Right kidney (tissue), 1 donor: Measurements from ENCODE around the gene PROM1.

ENCODE experiments used
- DNase-seq: peaks from one replicate; pipeline ENCODE4 v3.0.0-alpha.2; 2016

Gene PROM1

DNA sequence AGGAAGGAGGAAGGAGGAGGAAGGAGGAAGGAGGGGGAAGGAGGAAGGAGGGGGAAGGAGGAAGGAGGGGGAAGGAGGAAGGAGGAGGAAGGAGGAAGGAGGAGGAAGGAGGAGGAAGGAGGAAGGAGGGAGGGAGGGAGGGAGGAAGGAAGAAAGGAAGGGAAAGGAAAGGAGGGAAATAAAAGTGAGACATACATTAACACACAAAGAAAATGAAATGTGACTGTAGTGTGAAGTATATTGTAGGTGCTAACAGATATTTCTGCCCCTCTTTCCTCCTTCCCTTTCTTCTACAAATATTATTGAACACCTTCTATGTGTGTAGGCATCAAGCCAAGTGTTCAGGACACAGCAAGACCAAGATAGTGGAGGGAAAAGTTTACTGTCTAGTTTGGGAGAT lies 26.4 kb upstream of the PROM1 start:
- no peak for DNase-seq

DNA sequence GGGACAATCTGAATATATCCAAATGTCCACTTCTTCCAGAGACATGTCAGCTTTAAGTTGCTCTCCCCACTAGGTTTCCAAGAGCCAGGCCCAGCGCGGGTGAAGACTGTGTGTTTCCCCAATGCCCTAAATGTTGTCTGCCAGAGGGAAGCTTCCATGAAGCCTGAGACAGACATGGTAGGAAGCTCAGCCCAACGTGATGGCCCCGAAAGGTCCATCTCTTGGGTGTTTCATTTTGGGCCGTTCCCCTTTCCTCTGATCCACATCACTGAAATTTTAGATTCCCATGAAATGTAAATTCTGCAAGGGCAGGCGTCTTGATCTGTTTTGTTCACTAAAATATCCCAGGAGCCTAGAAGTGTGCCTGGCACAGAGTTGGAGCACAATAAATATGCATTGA lies 25.4 kb upstream of the PROM1 start:
- DNase-seq, result no peak

DNA sequence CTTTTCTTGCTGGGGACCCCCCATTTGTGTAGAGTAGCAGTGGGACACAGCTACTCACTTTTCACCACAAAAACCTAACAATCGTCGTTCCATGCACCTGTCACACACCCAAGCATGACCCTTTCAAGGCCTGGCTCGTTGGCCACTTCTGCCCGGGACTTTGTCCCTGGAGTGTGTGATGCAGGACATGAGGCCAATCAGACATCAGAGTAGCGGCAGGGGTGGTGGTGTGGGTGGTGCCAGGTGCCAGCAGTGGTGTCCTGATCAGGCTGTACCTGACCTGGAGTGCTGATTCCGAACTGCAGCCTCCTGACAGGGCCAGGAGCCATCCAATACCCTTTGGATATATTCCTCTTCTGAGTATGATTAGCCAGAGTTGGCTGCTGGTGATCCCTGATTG lies 23.1 kb upstream of the PROM1 start:
- DNase-seq, result no peak

GRCh38 chr4:16104520-16104919 lies 20.7 kb upstream of the PROM1 start:
- no peak for DNase-seq

DNA sequence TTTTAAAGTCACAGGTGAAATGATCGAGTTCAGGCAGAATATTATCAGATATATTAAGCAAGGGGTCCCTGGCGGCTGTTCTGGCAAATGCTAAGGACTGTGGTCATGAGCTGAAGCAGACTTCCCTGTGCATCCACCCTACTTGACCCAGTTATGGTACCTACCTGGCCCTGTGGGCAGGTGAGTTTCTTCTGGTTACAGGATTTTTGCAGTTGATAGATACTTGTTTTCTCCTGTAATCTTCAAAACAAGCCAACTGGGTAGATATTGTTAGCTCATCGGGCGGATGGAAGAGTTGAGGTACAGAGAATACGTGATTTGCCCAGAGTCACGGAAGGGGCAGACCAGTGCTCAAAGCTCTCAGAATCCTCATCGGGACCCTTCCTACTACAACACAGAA lies 18.5 kb upstream of the PROM1 start:
- DNase-seq, result no peak

DNA sequence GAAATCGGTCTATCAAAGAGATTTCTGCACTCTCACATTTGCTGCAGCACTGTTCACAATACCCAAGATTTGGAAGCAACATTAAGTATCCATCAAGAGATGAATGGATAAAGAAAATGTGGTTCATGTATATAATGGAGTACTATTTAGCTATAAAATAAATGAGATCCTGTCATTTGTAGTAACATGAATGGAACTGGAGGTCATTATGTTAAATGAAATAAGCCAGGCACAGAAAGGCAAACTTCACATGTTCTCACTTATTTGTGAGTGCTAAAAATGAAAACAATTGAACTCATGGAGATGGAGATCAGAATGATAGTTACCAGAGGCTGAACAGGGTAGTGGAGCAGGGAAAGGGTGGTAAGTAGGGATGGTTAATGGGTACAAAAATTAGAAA lies 17.0 kb upstream of the PROM1 start:
- no peak for DNase-seq

GRCh38 chr4:16092682-16093319 lies 9.0 kb upstream of the PROM1 start:
- no peak for DNase-seq

GRCh38 chr4:16090096-16090705 lies 6.4 kb upstream of the PROM1 start:
- no peak for DNase-seq

- no peak for DNase-seq
Observed at GRCh38 chr4:16089156-16089555, 5.3 kb upstream of the PROM1 start.

DNA sequence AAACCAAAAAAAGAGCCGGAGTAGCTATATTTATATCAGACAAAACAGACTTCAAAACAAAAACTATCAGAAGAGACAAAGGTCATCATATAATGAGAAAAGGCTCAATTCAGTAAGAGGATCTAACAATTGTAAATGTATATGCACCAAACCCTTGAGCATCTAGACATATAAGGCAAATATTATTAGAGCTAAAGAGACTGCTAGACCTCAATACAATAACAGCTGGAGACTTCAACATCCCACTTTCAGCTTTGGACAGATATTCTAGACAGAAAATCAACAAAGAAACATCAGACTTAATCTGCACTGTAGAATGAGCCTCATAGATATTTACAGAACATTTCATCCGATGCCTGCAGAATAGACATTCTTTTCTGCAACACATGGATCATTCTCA lies 4.8 kb upstream of the PROM1 start:
- DNase-seq, result no peak

- DNase-seq, result no peak
Observed at GRCh38 chr4:16085822-16086221, 2.0 kb upstream of the PROM1 start.

- peak; percentile 85 for DNase-seq
Observed at GRCh38 chr4:16082426-16083240, 1.2 kb downstream of the PROM1 start.

DNA sequence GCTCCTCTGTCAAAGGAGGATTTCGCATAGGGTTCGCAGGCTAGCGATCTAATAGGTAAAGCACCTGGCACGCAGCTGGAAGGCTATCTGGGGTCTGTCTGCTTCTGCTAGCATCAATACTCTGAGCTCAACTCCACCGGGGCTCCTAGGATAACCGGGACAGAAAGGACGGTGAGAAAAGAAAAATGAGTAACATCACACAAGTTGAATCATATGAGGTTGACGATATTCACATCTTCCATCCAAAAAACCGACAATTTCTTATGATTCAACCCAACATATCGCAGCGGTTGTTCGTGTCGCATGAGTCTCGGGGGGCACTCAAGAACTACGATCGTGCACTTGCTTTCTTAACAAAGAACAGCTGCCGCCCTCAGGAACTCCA lies 1.8 kb downstream of the PROM1 start:
- DNase-seq, result no peak

- no peak for DNase-seq
Observed at GRCh38 chr4:16079046-16079445, 4.8 kb downstream of the PROM1 start.

DNA sequence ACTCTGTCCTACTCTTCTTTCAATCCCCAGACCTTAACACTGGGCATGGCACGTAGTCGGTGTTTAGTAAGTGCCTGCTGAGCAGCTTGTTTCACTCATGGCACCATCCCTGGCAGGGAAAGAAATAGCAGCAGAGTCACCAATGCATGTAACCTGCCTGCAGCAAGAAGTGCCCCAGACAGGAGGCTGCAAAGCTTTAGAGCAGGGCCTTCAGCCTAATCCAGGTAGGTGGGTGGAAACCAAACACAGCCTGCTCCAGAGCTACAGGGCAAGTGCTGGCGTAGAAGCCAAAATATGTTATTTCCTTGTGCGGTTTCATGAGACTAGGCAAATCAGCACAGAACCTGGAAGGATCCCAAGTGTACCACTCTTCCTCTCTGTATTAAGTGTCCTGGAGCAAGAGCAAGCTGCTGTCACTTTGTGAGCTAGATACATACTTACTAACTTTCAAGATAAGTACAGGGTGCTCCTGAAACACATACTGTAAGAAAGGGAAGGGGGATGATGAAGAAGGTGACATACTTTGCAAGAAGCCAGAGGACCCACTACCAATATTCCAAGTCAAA lies 5.5 kb downstream of the PROM1 start:
- no peak for DNase-seq

DNA sequence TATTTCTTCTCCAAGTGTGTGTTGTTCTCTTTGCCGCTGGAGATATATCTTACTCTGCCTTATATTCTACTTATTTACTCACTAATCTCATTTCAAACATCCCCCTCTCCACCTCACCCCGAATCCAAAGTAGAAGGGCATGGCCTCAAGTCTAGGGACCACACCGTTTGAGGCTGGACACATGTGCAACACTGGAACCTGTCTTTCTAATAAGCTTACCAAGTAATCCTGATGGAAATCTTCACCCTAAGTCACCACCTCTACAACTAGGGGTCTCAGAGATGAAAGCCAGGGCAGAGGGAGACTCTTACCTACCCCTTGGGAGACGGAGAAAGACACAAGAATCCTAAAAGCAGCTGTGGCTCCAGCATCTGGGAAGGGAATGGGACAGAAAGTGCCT lies 6.0 kb downstream of the PROM1 start:
- DNase-seq, result no peak

GRCh38 chr4:16075975-16076757 lies 7.7 kb downstream of the PROM1 start:
- no peak for DNase-seq

DNA sequence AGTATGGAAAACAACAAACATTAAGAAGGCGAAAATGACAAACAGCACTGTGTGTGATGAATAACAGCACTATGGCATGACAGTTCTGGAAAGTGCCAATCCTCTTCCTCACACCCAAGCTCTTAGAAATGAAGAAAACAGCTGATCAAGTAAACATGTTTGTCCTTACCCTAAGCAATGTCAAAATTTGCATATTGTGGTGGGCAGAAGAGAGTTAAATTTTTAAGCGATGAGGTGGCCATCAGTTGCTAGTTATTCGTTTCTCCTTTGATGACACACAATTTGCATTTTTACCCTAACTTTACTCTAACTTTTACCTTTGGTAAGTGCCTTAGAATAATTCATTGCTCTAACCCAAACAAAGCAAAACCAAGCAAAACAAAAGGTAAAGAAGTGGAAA lies 8.8 kb downstream of the PROM1 start:
- no peak for DNase-seq

DNA sequence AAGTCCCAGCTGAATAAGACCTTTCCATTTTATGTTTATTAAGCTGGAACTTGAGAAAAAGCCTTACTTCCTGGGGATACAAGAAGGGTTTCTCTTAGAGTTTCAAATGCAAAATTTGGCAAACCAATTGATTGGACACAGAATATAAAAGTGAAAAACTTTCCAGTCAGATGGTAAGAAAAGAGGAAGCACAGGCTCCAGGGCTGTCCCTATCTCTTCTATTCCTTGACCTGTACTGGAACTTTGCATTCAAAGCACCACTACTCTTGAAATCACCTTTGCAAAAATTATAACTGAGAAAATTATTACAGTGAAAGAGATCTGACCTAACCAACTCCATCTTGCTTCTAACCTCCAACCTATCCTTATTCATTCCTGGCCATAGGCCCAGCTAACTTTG lies 11.7 kb downstream of the PROM1 start:
- DNase-seq, result no peak

DNA sequence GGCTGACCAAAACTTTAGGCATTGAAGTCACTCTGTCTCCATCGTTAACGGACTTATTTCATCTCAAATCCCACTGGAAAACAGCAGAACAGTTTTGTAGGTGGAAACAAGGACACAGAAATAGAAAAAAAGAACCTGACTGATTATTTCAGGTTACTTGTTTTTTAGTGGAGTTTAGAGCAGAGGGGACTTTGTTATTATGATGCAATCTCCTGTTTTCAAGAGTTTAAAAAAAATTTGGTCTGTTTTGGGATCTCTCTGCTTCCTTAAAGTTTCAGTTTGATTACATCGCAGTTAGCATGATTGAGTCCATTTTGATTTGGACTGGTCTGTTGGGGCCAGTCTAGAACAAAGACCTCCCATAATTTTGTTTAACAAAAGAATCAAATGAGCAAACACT lies 13.6 kb downstream of the PROM1 start:
- no peak for DNase-seq

- no peak for DNase-seq
Observed at GRCh38 chr4:16067515-16067914, 16.3 kb downstream of the PROM1 start.

DNA sequence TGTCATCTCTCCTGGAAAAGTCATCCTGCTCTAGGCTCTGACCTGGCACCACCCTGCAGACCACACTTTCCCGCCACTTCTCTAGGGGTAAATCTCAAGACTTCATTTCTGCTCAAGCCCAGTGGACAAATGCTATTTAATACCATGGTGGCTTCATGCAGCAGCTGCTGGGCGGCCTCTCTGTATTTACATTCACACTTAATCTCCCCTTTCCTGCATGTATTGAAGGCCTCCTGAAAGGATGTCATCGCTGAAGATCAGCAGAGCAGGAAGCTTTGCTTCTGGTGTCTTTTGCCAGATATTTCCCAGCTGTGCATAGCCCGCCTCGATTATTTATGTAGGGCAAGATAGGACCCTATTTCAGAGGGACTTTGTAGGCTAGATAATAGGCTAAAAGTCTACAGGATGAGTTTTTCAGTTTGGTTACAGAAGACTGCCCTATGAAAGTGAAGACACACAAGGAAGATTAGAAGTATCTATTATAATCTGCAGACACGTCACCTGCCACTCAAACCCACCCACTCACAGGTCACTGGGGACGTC lies 17.2 kb downstream of the PROM1 start:
- DNase-seq, result no peak
